ENCODE measurements around the gene NSUN4. TPM values are rescaled to one million over a fixed set of nuclear protein-coding genes. Genes with fewer than 3 reads are reported as not detected.

Gene NSUN4
- total RNA-seq, 1 donor from 2014 or later = 17.2 TPM

DNA sequence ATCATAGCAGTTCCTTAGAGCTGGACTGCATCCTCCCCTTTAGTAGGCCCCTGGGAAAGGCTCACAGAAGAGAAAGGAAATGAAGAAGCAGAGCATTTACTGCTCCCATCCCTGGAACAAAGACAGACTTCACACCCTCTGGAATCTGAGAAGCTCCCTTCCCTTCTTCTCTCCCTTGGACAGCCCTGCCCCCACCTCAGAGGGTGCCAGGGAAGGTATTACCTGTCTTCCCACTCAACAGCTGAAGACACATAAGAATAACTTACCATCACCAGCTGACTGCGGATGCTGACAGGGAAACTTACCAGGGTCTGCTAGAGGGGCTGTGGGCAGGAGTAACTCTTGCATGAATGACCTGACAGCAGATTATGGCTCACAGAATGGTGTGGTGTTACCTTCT, 39.4 kb downstream of the NSUN4 start:
- TF ChIP-seq CTCF (conservative IDR thresholded peaks at IDR 0.05; ENCODE audit: low read depth, low read length) = no peak
- DNase-seq (ENCODE audit: low read depth) = no peak

GRCh38 chr1:46380508-46380907, 39.9 kb downstream of the NSUN4 start:
- H3K4me3 ChIP-seq (ENCODE audit: low read depth, low read length) = no peak overlapping the region
- TF ChIP-seq CTCF (conservative IDR thresholded peaks at IDR 0.05; ENCODE audit: low read depth, low read length) = no peak
- no peak for DNase-seq (ENCODE audit: low read depth)

More for the DNA sequence above, 39.4 kb downstream of the NSUN4 start:
- H3K4me3 ChIP-seq (ENCODE audit: low read depth, low read length) = no peak overlapping the region

GRCh38 chr1:46393510-46393909, 52.9 kb downstream of the NSUN4 start:
- TF ChIP-seq CTCF (conservative IDR thresholded peaks at IDR 0.05; ENCODE audit: low read depth, low read length) = no peak
- no peak for DNase-seq (ENCODE audit: low read depth)
- no peak overlapping the region for H3K4me3 ChIP-seq (ENCODE audit: low read depth, low read length)

GRCh38 chr1:46394108-46394871, 53.7 kb downstream of the NSUN4 start, which contains the start of gene FAAH:
TSS of gene FAAH (plus strand) at chr1:46394317. CDS start at chr1:46394349, 32 bp downstream.
- H3K4me3 ChIP-seq (ENCODE audit: low read depth, low read length) = peak within 1 kb of the TSS; percentile 58
- no peak for TF ChIP-seq CTCF (conservative IDR thresholded peaks at IDR 0.05; ENCODE audit: low read depth, low read length)
- peak; percentile 50 for DNase-seq (ENCODE audit: low read depth)

GRCh38 chr1:46394872-46395465, 54.4 kb downstream of the NSUN4 start:
- TF ChIP-seq CTCF (conservative IDR thresholded peaks at IDR 0.05; ENCODE audit: low read depth, low read length) = no peak
- peak overlapping the region; percentile 58 for H3K4me3 ChIP-seq (ENCODE audit: low read depth, low read length)
- DNase-seq (ENCODE audit: low read depth) = no peak

DNA sequence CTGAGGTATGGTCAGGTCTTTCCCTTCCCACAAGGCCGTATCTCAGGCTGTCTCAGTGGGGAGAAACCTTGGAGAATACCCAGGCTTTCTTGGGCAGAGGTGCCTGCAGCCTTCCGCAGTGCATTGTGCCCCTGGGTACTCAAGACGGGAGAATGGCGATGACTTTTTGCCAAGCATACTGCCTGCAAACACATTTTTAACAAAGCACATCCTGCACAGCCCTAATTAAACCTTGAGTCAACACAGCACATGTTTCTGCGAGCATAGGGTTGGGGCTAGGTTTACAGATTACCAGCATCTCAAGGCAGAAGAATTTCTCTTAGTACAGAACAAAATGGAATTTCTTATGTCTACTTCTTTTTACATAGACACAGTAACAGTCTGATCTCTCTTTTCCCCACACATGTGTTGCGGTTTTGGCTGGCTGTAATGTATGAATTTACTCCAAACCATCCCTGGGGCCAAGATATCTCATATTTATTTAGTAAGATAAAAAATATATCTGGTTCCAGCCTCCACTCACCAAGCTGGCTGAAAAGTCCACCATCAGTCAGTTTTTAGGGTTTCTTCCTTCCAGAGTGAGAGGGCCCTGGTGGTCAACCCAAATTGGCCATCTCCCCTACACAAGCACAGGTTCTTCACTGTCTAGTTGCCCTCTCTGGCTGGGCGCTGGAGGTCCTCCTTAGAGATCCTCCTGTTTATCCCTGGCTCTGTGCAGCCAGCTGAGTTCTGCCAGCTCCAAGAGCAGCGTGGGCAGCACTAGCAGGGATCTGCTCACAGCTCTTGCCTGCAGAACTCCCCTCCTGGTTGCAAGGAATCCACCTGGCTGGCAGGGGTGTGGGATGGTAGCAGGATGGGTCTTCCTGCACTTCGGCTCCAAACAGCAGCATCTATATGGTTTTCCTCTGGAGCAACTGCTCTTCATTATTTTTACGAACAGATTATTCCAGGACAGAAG, 56.1 kb downstream of the NSUN4 start:
- no peak overlapping the region for H3K4me3 ChIP-seq (ENCODE audit: low read depth, low read length)
- DNase-seq (ENCODE audit: low read depth) = no peak
- TF ChIP-seq CTCF (conservative IDR thresholded peaks at IDR 0.05; ENCODE audit: low read depth, low read length) = no peak

All from epithelial cell of proximal tubule (primary cell).